Right ventricle myocardium superior (tissue), 1 donor: ENCODE data around the gene SERPINI1. TPM values are rescaled to one million over a fixed set of nuclear protein-coding genes. Genes with fewer than 3 reads are reported as not detected.
"Not testable (repeated sequence)": the region's sequence is repeated elsewhere in the genome, so short reads cannot be mapped to it uniquely, and the experiment has no call there.

Experiments
- ATAC-seq: fragments of 200-7000 bp; cut with Tn5 transposase; one replicate; pipeline ENCODE4 v1.9.1; 2020; ENCODE audit warnings: mild to moderate bottlenecking; ENCODE audit not compliant: poor library complexity
- DNase-seq: peaks from one replicate; pipeline ENCODE4 v3.0.0-alpha.2; 2020
- intact Hi-C: fragments of 100-400 bp; cut with DNase I; formaldehyde crosslinking; loops from one replicate; pipeline ENCODE4 v1.11.2; 2022
- total RNA-seq: library from RNA; stranded (reverse); fragmentation: NEBNext Ultra II Directional; extraction: Animal tissue kit (Norgen Biotek cat#: 25700); gene quantifications from one replicate; pipeline ENCODE4 v1.2.1, GENCODE V29; 2021
- donor health status: DM: no; HTN: yes; CAD: no; lungs with severe emphysema.

SERPINI1 gene
- total RNA-seq, 1 donor from 2014 or later: 5.6 TPM

GRCh38 chr3:167776066-167776685 lies 40.7 kb downstream of the SERPINI1 start:
- intact Hi-C loops: no loop called here
- no peak for DNase-seq
- no peak for ATAC-seq

- no peak for ATAC-seq
- intact Hi-C loops: no loop called here
These were observed 41.8 kb downstream of the SERPINI1 start for GRCh38 chr3:167777356-167777755.

GRCh38 chr3:167780214-167780883 lies 44.8 kb downstream of the SERPINI1 start:
- no peak for ATAC-seq
- intact Hi-C loops: no loop called here
- DNase-seq: no peak

More at GRCh38 chr3:167777356-167777755, 41.8 kb downstream of the SERPINI1 start:
- no peak for DNase-seq

GRCh38 chr3:167783781-167784180 lies 48.3 kb downstream of the SERPINI1 start:
- ATAC-seq (peak; percentile 57), DNase-seq (peak; percentile 46)
- intact Hi-C loops: no loop called here

- no peak for DNase-seq
- no peak for ATAC-seq
- intact Hi-C loops: no loop called here
These were observed 50.3 kb downstream of the SERPINI1 start for GRCh38 chr3:167785790-167786189.

- no peak for DNase-seq
- intact Hi-C loops: no loop called here
- ATAC-seq: no peak
These were observed 51.9 kb downstream of the SERPINI1 start for GRCh38 chr3:167787440-167787839.

GRCh38 chr3:167798443-167798842 lies 62.9 kb downstream of the SERPINI1 start:
- intact Hi-C loops: no loop called here
- no peak for DNase-seq
- no peak for ATAC-seq

- DNase-seq: no peak
- ATAC-seq: no peak
- intact Hi-C loops: no loop called here
These were observed 73.4 kb downstream of the SERPINI1 start for GRCh38 chr3:167808910-167809309.

GRCh38 chr3:167810236-167810635 lies 74.7 kb downstream of the SERPINI1 start:
- no peak for ATAC-seq
- intact Hi-C loops: no loop called here
- no peak for DNase-seq

- ATAC-seq: no peak
- intact Hi-C loops: no loop called here
- DNase-seq: no peak
These were observed 75.5 kb downstream of the SERPINI1 start for GRCh38 chr3:167811031-167811430.

GRCh38 chr3:167813169-167814123 lies 77.9 kb downstream of the SERPINI1 start:
- intact Hi-C loops: no loop called here
- ATAC-seq: no peak
- DNase-seq: no peak

GRCh38 chr3:167814441-167814951 lies 79.0 kb downstream of the SERPINI1 start:
- intact Hi-C loops: no loop called here

GRCh38 chr3:167816953-167817352 lies 81.4 kb downstream of the SERPINI1 start:
- intact Hi-C loops: no loop called here
- no peak for ATAC-seq
- no peak for DNase-seq

More at GRCh38 chr3:167814441-167814951, 79.0 kb downstream of the SERPINI1 start:
- DNase-seq (no peak), ATAC-seq (peak; percentile 89)

- intact Hi-C loops: no loop called here
- ATAC-seq: no peak
These were observed 84.8 kb downstream of the SERPINI1 start for GRCh38 chr3:167820102-167820865.

GRCh38 chr3:167821248-167821805 lies 85.8 kb downstream of the SERPINI1 start:
- intact Hi-C loops: no loop called here
- DNase-seq (no peak), ATAC-seq (no peak)

More at GRCh38 chr3:167820102-167820865, 84.8 kb downstream of the SERPINI1 start:
- DNase-seq: no peak

GRCh38 chr3:167823738-167824137 lies 88.2 kb downstream of the SERPINI1 start:
- DNase-seq: no peak
- no peak for ATAC-seq
- intact Hi-C loops: no loop called here

- ATAC-seq, intact Hi-C loops, DNase-seq: not testable (repeated sequence)
These were observed 92.1 kb downstream of the SERPINI1 start for GRCh38 chr3:167827588-167827987.

- ATAC-seq: no peak
- intact Hi-C loops: no loop called here
These were observed 93.5 kb downstream of the SERPINI1 start for GRCh38 chr3:167829071-167829470.

More at GRCh38 chr3:167829071-167829470, 93.5 kb downstream of the SERPINI1 start:
- no peak for DNase-seq
